Nephron (organoid): ENCODE results near the gene HHATL.

ENCODE experiments used
- H3K27ac Mint-ChIP-seq, 3 experiments: 2 replicates each; pipeline ENCODE4 v1.8.0; 2020; ENCODE audit warnings: mixed read lengths in 3 of 3, mild to moderate bottlenecking in 2 of 3, moderate library complexity in 1 of 3
- H3K27me3 Mint-ChIP-seq: 2 replicates; pipeline ENCODE4 v1.8.0; 2021; ENCODE audit warnings: low read depth, mild to moderate bottlenecking, moderate library complexity, mixed read lengths
- H3K36me3 Mint-ChIP-seq: 2 replicates; pipeline ENCODE4 v1.8.0; 2020; ENCODE audit warnings: low read depth, mixed read lengths
- H3K4me1 Mint-ChIP-seq: 2 replicates; pipeline ENCODE4 v1.8.0; 2020; ENCODE audit warnings: mixed read lengths
- H3K4me3 Mint-ChIP-seq, 3 experiments: 2 replicates each; pipeline ENCODE4 v1.8.0; 2020; ENCODE audit warnings: mild to moderate bottlenecking in 3 of 3, mixed read lengths in 3 of 3, moderate library complexity in 2 of 3
- H3K9me3 Mint-ChIP-seq: 2 replicates; pipeline ENCODE4 v1.8.0; 2020; ENCODE audit warnings: mixed read lengths
- CTCF ChIP-seq, 3 experiments: fragments of 200-600 bp; sonication (generic); IDR thresholded peaks; one replicate each; pipeline ENCODE4 v1.5.0; 2021; ENCODE audit warnings: antibody characterized with exemption in 3 of 3; ENCODE audit not compliant: unreplicated experiment in 3 of 3

The HHATL gene

DNA sequence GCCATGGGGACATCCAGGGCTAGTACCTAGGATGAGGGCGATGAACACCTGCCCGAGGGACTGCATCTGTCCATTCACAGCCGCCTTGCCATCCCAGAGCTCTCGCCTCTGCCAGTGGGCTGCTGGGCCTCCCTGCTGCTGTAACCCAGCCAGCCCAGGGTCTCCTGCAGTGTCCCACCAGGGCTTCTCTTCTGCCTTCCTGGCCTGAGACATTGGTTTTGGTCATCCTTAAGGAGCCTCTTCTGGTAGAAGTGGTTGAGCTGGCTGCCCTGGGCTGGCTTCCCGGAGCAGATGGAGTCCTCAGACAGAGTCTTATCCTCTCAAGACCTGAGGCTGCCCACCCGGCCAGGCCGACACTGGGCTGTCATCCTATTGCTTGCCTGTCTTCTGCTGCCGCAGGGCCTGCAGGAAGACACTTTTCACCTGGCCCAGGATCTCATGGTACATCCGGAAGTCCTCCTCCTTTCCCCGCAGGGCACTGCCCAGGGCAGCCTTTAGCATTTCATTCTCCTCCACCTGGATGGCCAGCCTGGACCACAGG is 6.1 kb upstream of the HHATL start:
- H3K4me1 Mint-ChIP-seq, result no peaks in the 10 kb centered on the region
- H3K9me3 Mint-ChIP-seq, result no peaks in the 10 kb centered on the region
- H3K4me3 Mint-ChIP-seq, result no peak overlapping the region
- no peaks in the 10 kb centered on the region for H3K36me3 Mint-ChIP-seq
- no peak for TF ChIP-seq CTCF (IDR thresholded peaks at IDR 0.05; ENCODE audit: unreplicated experiment in 3 of 3)
- H3K27ac Mint-ChIP-seq, result no peak overlapping the region
- peaks cover 18% of the 10 kb centered on the region for H3K27me3 Mint-ChIP-seq

- Mint-ChIP-seq H3K4me1 (peaks cover 5% of the 10 kb centered on the region), H3K9me3 (no peaks in the 10 kb centered on the region), H3K4me3 (no peak overlapping the region), H3K27me3 (peaks cover 18% of the 10 kb centered on the region), H3K27ac (no peak overlapping the region), H3K36me3 (no peaks in the 10 kb centered on the region)
- no peak for TF ChIP-seq CTCF (IDR thresholded peaks at IDR 0.05; ENCODE audit: unreplicated experiment in 3 of 3)
These were observed 5.2 kb upstream of the HHATL start for GRCh38 chr3:42707620-42708355.

- no peak for TF ChIP-seq CTCF (IDR thresholded peaks at IDR 0.05; ENCODE audit: unreplicated experiment in 3 of 3)
- Mint-ChIP-seq H3K36me3 (no peaks in the 10 kb centered on the region), H3K27me3 (peaks cover 18% of the 10 kb centered on the region), H3K9me3 (no peaks in the 10 kb centered on the region), H3K27ac (no peak overlapping the region), H3K4me3 (no peak overlapping the region), H3K4me1 (peaks cover 6% of the 10 kb centered on the region)
These were observed 4.4 kb upstream of the HHATL start for GRCh38 chr3:42706721-42707619.

- H3K27me3 Mint-ChIP-seq, result peaks cover 18% of the 10 kb centered on the region
- H3K9me3 Mint-ChIP-seq, result no peaks in the 10 kb centered on the region
- H3K4me3 Mint-ChIP-seq, result no peak overlapping the region
- H3K4me1 Mint-ChIP-seq, result peaks cover 6% of the 10 kb centered on the region
- no peak for TF ChIP-seq CTCF (IDR thresholded peaks at IDR 0.05; ENCODE audit: unreplicated experiment in 3 of 3)
- H3K27ac Mint-ChIP-seq, result no peak overlapping the region
- H3K36me3 Mint-ChIP-seq, result no peaks in the 10 kb centered on the region
These were observed 3.5 kb upstream of the HHATL start for GRCh38 chr3:42705962-42706585.

- H3K4me1 Mint-ChIP-seq, result peaks cover 6% of the 10 kb centered on the region
- TF ChIP-seq CTCF (IDR thresholded peaks at IDR 0.05; ENCODE audit: unreplicated experiment in 3 of 3), result no peak
These were observed 2.6 kb upstream of the HHATL start for GRCh38 chr3:42705058-42705767.

More at GRCh38 chr3:42705058-42705767, 2.6 kb upstream of the HHATL start:
- H3K4me3 Mint-ChIP-seq, result no peak overlapping the region
- H3K27me3 Mint-ChIP-seq, result peaks cover 19% of the 10 kb centered on the region
- no peak overlapping the region for H3K27ac Mint-ChIP-seq
- no peaks in the 10 kb centered on the region for H3K9me3 Mint-ChIP-seq
- H3K36me3 Mint-ChIP-seq, result no peaks in the 10 kb centered on the region
